Right lobe of liver (tissue), 6 donors: ENCODE data around the gene ASCC1. TPM values are rescaled to one million over a fixed set of nuclear protein-coding genes. Genes with fewer than 3 reads are reported as not detected.

Experiments used
- ATAC-seq, 4 donors: fragments of 200-7000 bp; cut with Tn5 transposase; one replicate each; pipeline ENCODE4 v1.9.1; 2020; ENCODE audit warnings: mild to moderate bottlenecking in 4 of 4, moderate library complexity in 4 of 4
- DNase-seq, 3 donors: peaks; one replicate each; pipeline ENCODE4 v3.0.0-alpha.2; 2020
- H3K27ac ChIP-seq, 3 donors: fragments of 200-600 bp; one replicate each; pipeline ENCODE4 v1.8.0; 2022
- H3K27me3 ChIP-seq, 2 donors: fragments of 200-600 bp; one replicate each; pipeline ENCODE4 v1.8.0; 2022
- H3K36me3 ChIP-seq, 4 donors: fragments of 200-600 bp; sonication (generic) in 1 of 4; one replicate each; pipeline versions ENCODE4 v1.5.1 to v1.8.0; 2017 to 2022; ENCODE audit warnings: control low read depth in 1 of 4
- H3K4me1 ChIP-seq, 4 donors: fragments of 200-600 bp; sonication (generic) in 1 of 4; one replicate each; pipeline versions ENCODE4 v1.5.1 to v1.8.0; 2017 to 2022; ENCODE audit warnings: control low read depth in 1 of 4
- H3K4me3 ChIP-seq, 3 donors: fragments of 200-600 bp; one replicate each; pipeline ENCODE4 v1.8.0; 2022
- H3K9me3 ChIP-seq, 4 donors: fragments of 200-600 bp; sonication (generic) in 1 of 4; one replicate each; pipeline versions ENCODE4 v1.5.1 to v1.8.0; 2017 to 2022; ENCODE audit warnings: control low read depth in 1 of 4
- CTCF ChIP-seq, 4 donors: fragments of 200-600 bp in 3 of 4; fragments of 450-650 bp in 1 of 4; IDR thresholded peaks; one replicate each; pipeline versions ENCODE4 v1.5.1 to v1.8.0; 2016 to 2022; ENCODE audit warnings: antibody characterized with exemption in 4 of 4, mild to moderate bottlenecking in 2 of 4
- POLR2A ChIP-seq: fragments of 450-650 bp; IDR thresholded peaks from one replicate; pipeline ENCODE4 v1.6.1; 2017; ENCODE audit warnings: antibody characterized with exemption, mild to moderate bottlenecking
- WGBS: methylation state at CpG from one replicate; pipeline ENCODE4 v1.1.6; 2018; ENCODE audit warnings: low coverage, low lambda C conversion rate; ENCODE audit not compliant: insufficient coverage; ENCODE audit errors: missing lambda C conversion rate; 5-methylcytosine and 5-hydroxymethylcytosine counted together
- intact Hi-C, 2 donors: fragments of 100-400 bp; cut with DNase I; formaldehyde crosslinking; loops; one replicate each; pipeline versions ENCODE4 v1.11.2 to v1.14.1; 2022
- total RNA-seq, 6 experiments: library from RNA; depleted of rRNA in 2 of 6; stranded (reverse); fragments of >200 nt in 2 of 6; fragmentation: NEBNext Ultra II Directional in 3 of 6; extraction: Animal tissue kit (Norgen Biotek cat#: 25700) in 3 of 6; gene quantifications; one replicate each; pipeline versions ENCODE4 v1.1.0 to v1.2.4, GENCODE V29; 2016 to 2023
- donor health status: DM: no; HTN: yes; CAD: no.
- donor health status: DM: no; HTN: no; CAD: no.
- donor health status: DM: no; HTN: no; CAD: no.
- donor health status: DM: no; HTN: yes; CAD: no.
- donor health status: DM: no; HTN: yes; CAD: no.

The ASCC1 gene
- total RNA-seq, 6 experiments from 2014 or later, result 12.0 to 26.5 (median 14.5) TPM

GRCh38 chr10:72106154-72106849 lies 109.8 kb downstream of the ASCC1 start:
- Histone ChIP-seq H3K4me1 (peaks cover 0 to 6% (median 0%) of the 10 kb centered on the region in 4 donors), H3K36me3 (peaks cover 0 to 4% (median 2%) of the 10 kb centered on the region in 4 donors), H3K9me3 (no peaks in the 10 kb centered on the region), H3K27ac (no peak overlapping the region), H3K27me3 (no peaks in the 10 kb centered on the region), H3K4me3 (no peak overlapping the region)
- ATAC-seq (no peak), DNase-seq (no peak)
- intact Hi-C loops, result no loop called here
- TF ChIP-seq CTCF (IDR thresholded peaks at IDR 0.05), result no peak
- WGBS, result 81% methylated on average over 2 of the region's 2 CpGs

- intact Hi-C loops, result no loop called here
- WGBS, result 73% methylated on average over 5 of the region's 5 CpGs
- TF ChIP-seq CTCF (IDR thresholded peaks at IDR 0.05) (no peak), POLR2A (no peak)
Measured at GRCh38 chr10:72105710-72106109, 110.4 kb downstream of the ASCC1 start.

GRCh38 chr10:72105098-72105475 lies 111.0 kb downstream of the ASCC1 start:
- Histone ChIP-seq H3K9me3 (no peaks in the 10 kb centered on the region), H3K27me3 (no peaks in the 10 kb centered on the region), H3K4me1 (peaks cover 0 to 9% (median 0%) of the 10 kb centered on the region in 4 donors), H3K36me3 (peaks cover 0 to 4% (median 2%) of the 10 kb centered on the region in 4 donors), H3K4me3 (no peak overlapping the region), H3K27ac (no peak overlapping the region)
- DNase-seq (no peak), ATAC-seq (no peak)
- intact Hi-C loops, result no loop called here
- WGBS, result 95% methylated on average over 6 of the region's 9 CpGs
- TF ChIP-seq POLR2A (no peak), CTCF (IDR thresholded peaks at IDR 0.05) (no peak)

More at GRCh38 chr10:72105710-72106109, 110.4 kb downstream of the ASCC1 start:
- H3K36me3 ChIP-seq, result peaks cover 0 to 4% (median 2%) of the 10 kb centered on the region in 4 donors
- DNase-seq, result no peak
- H3K27me3 ChIP-seq, result no peaks in the 10 kb centered on the region
- no peak overlapping the region for H3K4me3 ChIP-seq
- ATAC-seq, result no peak
- H3K4me1 ChIP-seq, result peaks cover 0 to 6% (median 0%) of the 10 kb centered on the region in 4 donors
- H3K9me3 ChIP-seq, result no peaks in the 10 kb centered on the region
- H3K27ac ChIP-seq, result no peak overlapping the region

GRCh38 chr10:72104472-72105097 lies 111.5 kb downstream of the ASCC1 start:
- 92% methylated on average over 6 of the region's 8 CpGs for WGBS
- Histone ChIP-seq H3K36me3 (peaks cover 0 to 4% (median 2%) of the 10 kb centered on the region in 4 donors), H3K27ac (no peak overlapping the region), H3K4me3 (no peak overlapping the region), H3K4me1 (peaks cover 0 to 14% (median 2%) of the 10 kb centered on the region in 4 donors), H3K9me3 (no peaks in the 10 kb centered on the region), H3K27me3 (no peaks in the 10 kb centered on the region)
- ATAC-seq, result no peak
- TF ChIP-seq POLR2A, result no peak
- TF ChIP-seq CTCF (IDR thresholded peaks at IDR 0.05), result no peak
- intact Hi-C loops, result no loop called here
- DNase-seq, result no peak
